IPS-NIHi7 (cell line): ENCODE measurements around the gene UBE2S.
"Not testable (repeated sequence)": the region's sequence is repeated elsewhere in the genome, so short reads cannot be mapped to it uniquely, and the experiment has no call there.

Source experiments
- DNase-seq: peaks from one replicate; pipeline ENCODE4 v3.0.0; 2012; ENCODE audit warnings: mixed read lengths; ENCODE audit errors: extremely low spot score

Gene UBE2S

DNA sequence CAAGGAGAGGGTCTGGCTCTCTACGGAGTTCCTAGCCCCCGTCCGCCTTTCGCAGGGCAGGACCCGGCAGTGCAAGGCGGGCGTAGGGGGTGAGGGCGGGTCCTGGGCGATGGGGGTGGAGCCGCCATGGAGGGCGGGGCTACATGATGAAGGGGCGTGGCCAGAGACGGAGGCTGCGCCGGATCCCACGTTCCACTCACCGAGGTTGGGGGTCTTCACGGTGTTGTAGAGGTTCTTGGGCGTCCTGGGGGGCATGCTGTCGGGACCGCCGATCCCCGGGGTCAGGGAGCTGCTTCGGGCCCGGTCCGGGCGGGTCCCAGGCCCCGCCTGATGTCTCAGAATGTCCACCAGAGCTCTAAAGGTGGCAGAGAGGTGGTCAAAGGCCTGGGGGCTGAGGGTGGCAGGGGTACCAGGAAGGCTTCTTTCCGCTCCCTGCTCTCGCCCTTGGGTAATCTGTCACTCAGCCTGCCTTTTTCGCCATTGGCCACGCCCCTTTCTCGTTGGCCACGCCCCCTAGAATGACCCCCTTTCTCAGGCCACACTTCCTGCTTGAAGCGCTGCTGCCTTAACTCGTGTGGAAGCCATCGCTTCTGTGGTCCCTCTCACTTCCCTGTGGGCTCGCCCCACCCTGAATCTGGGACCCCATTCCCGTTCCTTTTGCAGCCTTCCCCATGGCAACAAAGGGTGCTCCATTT, 33.0 kb upstream of the UBE2S start:
- DNase-seq: peak; percentile 83

DNA sequence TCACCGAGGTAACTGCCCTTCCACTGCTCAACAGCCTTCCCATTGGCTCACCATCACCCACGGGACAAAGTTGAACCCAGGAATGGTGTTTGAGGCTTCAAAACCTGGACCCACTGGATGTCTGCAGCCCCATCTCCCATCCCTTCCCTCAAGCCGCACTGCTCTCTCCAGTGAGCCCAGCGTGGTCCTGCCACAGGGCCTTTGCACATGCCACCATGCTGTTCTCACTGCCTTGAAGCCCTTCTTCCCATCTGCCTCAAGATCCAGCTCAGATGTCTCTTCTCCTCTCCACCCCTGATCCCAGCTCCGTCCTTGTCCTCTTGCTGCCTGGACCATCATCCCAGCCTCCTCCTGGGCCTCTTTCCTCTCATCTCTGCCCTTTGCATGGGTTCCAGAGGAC, 31.5 kb upstream of the UBE2S start:
- DNase-seq: no peak

GRCh38 chr19:55437410-55437809, 29.8 kb upstream of the UBE2S start:
- peak; percentile 92 for DNase-seq

- no peak for DNase-seq
Observed at GRCh38 chr19:55436847-55437246, 29.3 kb upstream of the UBE2S start.

GRCh38 chr19:55435020-55435419, 27.4 kb upstream of the UBE2S start:
- no peak for DNase-seq

- DNase-seq: no peak
Observed at GRCh38 chr19:55434356-55434919, 26.9 kb upstream of the UBE2S start.

GRCh38 chr19:55433292-55433691, 25.7 kb upstream of the UBE2S start:
- no peak for DNase-seq

GRCh38 chr19:55432241-55432959, 24.8 kb upstream of the UBE2S start:
- no peak for DNase-seq

DNA sequence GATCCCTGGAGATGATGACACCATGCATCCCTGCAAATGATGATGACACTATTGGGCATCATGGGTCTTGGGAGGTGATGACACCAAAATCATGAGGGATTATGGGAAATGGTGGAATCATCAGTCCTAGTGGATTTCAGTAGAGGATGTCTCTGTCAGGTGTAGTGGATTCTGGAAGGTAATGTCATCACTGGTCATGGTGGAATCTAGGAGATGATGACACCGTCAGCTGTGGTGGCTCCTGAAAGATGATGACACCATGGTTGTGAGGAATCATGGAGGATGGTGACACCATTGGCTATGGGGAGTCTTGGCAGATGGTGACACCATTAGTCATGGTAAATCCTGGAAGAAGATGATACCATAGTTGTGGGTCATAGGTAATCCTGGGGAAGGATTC, 23.6 kb upstream of the UBE2S start:
- no peak for DNase-seq

DNA sequence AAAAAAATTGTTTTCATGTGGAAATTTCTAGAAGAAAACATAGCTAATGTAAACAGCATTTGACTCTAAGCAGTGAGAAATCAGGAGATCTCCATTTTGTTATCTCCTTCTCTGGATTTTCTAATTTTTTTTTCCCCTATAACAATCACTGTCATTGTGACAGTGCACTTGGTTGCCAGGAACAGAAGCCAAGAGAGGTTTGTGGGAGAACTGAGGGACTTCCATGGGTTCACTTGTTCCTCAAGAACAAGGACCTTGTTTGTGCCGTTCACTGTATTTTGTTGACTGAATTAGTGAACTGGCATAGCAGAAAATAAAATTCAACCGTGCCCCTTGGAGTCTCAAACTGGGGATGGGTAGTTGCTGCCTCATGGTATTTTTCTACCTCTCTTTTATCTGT, 18.5 kb upstream of the UBE2S start:
- DNase-seq: no peak

DNA sequence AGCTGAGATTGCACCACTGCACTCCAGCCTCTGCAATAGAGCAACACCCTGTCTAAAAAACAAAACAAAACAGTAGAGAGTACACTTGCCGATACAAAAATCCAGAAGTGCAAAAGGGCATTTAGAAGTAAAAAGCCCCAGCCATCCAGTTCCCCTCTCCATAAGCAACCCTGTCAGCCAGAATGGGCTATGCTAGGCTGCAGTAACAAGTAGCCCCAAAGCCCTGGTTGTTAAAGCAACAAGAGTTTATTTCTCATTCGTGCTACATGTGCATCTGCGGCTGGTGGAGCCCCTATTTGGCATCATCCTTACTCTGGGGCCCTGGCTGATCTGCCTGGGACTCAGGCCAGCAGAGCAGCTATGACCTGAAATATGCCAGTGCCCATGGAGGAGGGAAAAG, 16.9 kb upstream of the UBE2S start:
- DNase-seq: no peak

- DNase-seq: no peak
Observed at GRCh38 chr19:55423225-55424005, 15.8 kb upstream of the UBE2S start.

DNA sequence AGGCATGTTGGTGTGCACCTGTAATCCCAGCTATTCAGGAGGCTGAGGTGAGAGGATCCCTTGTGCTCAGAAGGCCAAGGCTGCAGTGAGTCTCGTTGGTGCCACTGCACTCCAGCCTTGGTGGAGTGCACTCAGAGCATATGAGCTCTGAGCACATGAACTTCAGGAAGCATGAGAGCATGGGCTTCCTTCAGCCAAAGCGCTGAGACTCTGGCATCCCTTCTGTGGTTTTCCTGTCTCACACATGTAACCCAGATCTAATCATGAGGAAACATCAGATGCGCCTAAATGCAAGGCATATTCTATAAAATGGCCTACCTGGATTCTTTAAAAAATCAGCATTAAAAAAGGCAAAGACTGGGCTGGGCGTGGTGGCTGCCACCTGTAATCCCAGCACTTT, 13.7 kb upstream of the UBE2S start:
- DNase-seq: not testable (repeated sequence)

GRCh38 chr19:55419624-55420236, 12.1 kb upstream of the UBE2S start:
- DNase-seq: no peak

DNA sequence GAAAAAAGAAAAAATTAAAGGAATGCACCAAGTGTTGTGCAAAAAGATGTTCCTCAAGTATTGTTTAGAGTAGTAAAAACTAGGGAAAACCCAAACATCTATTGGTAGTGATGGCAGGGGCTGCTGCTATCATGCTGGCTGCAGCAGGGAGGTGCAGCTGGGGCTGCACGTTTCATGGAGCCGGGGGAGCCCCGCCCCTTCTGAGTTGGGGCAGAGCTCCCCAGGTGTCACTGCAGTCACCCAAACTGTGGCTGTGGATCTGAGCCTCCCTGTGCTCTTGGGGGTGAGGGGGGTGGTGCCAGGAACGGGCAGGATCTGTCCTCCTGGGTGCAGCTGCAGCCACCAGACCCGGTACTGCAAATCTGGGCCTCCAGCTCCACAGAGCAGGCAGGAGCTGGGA, 11.5 kb upstream of the UBE2S start:
- DNase-seq: no peak

DNA sequence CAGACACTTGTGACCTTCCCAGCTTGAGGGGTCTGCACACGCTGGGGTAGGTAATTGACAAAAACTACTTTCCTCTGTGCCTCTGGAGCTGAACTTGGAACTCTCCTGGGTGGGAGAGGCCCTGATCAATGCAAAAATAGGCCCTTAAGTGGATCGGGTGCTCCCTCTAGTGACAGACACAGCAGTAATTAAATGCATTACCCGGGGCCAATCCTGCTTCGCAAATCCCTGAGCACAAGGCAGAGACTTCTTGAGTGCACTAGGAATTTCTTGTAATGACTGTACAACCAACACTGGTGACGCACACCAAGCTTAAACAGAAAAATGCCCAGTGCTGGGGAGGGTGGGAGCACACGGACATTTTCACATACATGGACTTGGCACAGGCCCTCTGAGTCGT, 10.6 kb upstream of the UBE2S start:
- peak; percentile 84 for DNase-seq

- no peak for DNase-seq
Observed at GRCh38 chr19:55410168-55410567, 2.6 kb upstream of the UBE2S start.

- DNase-seq: not testable (repeated sequence)
Observed at GRCh38 chr19:55409179-55409578, 1.6 kb upstream of the UBE2S start.

DNA sequence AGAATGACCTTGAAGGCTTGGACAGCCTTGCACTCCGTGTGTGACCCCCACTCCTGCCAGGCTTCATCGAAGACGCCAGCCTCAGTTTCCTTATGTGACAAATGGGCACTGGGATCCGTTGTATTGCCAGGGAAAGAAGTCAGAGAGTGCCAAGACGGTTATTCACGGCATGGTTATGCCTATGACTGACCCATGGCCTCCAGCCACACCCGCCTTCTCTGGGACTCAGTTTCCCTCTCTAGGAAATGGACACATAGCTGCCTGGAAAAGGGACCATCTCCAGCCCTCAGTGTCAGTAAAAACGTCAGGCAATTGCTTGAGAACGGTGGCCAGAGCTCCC, 915 bp upstream of the UBE2S start:
- DNase-seq: no peak

- peak; percentile 100 for DNase-seq
Observed at GRCh38 chr19:55407800-55408532, 378 bp upstream of the UBE2S start.

GRCh38 chr19:55406826-55407549, 600 bp downstream of the UBE2S start:
- no peak for DNase-seq
